NCI-H774 (cell line): ENCODE results near the gene DCP1B.

Experiments used
- DNase-seq: peaks from one replicate; lab custom pipeline; 2025; lab: John Stamatoyannopoulos, UW

The DCP1B gene

DNA sequence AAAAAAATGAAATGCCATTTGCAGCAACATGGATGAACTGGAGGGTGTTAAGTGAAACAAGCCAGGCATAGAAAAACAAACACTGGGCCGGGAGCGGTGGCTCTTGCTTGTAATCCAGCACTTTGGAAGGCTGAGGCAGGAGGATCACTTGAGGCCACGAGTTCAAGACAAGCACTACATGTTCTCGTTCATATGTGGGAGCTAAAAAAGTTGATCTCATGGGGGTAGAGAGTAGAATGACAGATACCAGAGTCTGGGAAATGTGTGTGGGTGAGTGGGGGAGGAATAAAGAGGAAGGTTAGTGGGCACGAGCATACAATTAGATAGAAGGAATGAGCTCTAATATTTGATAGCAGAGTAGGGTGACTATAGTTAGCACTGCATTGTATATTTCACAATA lies 107.3 kb downstream of the DCP1B start:
- no peak for DNase-seq
